Measurements from ENCODE around the gene GATA2.

The GATA2 gene

GRCh38 chr3:128472449-128473179, 20.4 kb downstream of the GATA2 start:
- DNase-seq (ENCODE audit: insufficient read length, low spot score) = no peak
- no peak for FAIRE-seq
- TF ChIP-seq PAX5 (IDR thresholded peaks at IDR 0.05; ENCODE audit: insufficient read depth, low read length, severe bottlenecking) (no peak), SPI1 (IDR thresholded peaks at IDR 0.05; ENCODE audit: low read depth, low read length) (no peak), POU2F2 (IDR thresholded peaks at IDR 0.05; ENCODE audit: low read depth, low read length) (no peak), TAF1 (IDR thresholded peaks at IDR 0.05; ENCODE audit: low read depth, low read length) (no peak), POLR2AphosphoS5 (IDR thresholded peaks at IDR 0.05; ENCODE audit: low read depth, low read length) (no peak), POLR2A (IDR thresholded peaks at IDR 0.05; ENCODE audit: low read depth, low read length) (no peak)

GRCh38 chr3:128471720-128472119, 21.3 kb downstream of the GATA2 start:
- DNase-seq (ENCODE audit: insufficient read length, low spot score) (no peak), FAIRE-seq (no peak)

GRCh38 chr3:128471110-128471509, 21.9 kb downstream of the GATA2 start:
- no peak for FAIRE-seq
- no peak for DNase-seq (ENCODE audit: insufficient read length, low spot score)
- TF ChIP-seq PAX5 (IDR thresholded peaks at IDR 0.05; ENCODE audit: insufficient read depth, low read length, severe bottlenecking) (no peak), SPI1 (IDR thresholded peaks at IDR 0.05; ENCODE audit: low read depth, low read length) (no peak), POLR2AphosphoS5 (IDR thresholded peaks at IDR 0.05; ENCODE audit: low read depth, low read length) (no peak), TAF1 (IDR thresholded peaks at IDR 0.05; ENCODE audit: low read depth, low read length) (no peak), POU2F2 (IDR thresholded peaks at IDR 0.05; ENCODE audit: low read depth, low read length) (no peak), POLR2A (IDR thresholded peaks at IDR 0.05; ENCODE audit: low read depth, low read length) (no peak)

More at GRCh38 chr3:128471720-128472119, 21.3 kb downstream of the GATA2 start:
- no peak for TF ChIP-seq POLR2A (IDR thresholded peaks at IDR 0.05; ENCODE audit: low read depth, low read length)
- no peak for TF ChIP-seq POU2F2 (IDR thresholded peaks at IDR 0.05; ENCODE audit: low read depth, low read length)
- no peak for TF ChIP-seq TAF1 (IDR thresholded peaks at IDR 0.05; ENCODE audit: low read depth, low read length)
- no peak for TF ChIP-seq POLR2AphosphoS5 (IDR thresholded peaks at IDR 0.05; ENCODE audit: low read depth, low read length)

- FAIRE-seq = no peak
- DNase-seq (ENCODE audit: insufficient read length, low spot score) = no peak
- TF ChIP-seq POU2F2 (IDR thresholded peaks at IDR 0.05; ENCODE audit: low read depth, low read length) = no peak
- no peak for TF ChIP-seq POLR2AphosphoS5 (IDR thresholded peaks at IDR 0.05; ENCODE audit: low read depth, low read length)
- no peak for TF ChIP-seq POLR2A (IDR thresholded peaks at IDR 0.05; ENCODE audit: low read depth, low read length)
- TF ChIP-seq TAF1 (IDR thresholded peaks at IDR 0.05; ENCODE audit: low read depth, low read length) = no peak
- no peak for TF ChIP-seq PAX5 (IDR thresholded peaks at IDR 0.05; ENCODE audit: insufficient read depth, low read length, severe bottlenecking)
- no peak for TF ChIP-seq SPI1 (IDR thresholded peaks at IDR 0.05; ENCODE audit: low read depth, low read length)
These were observed 22.7 kb downstream of the GATA2 start for GRCh38 chr3:128470134-128470899.

- TF ChIP-seq TAF1 (IDR thresholded peaks at IDR 0.05; ENCODE audit: low read depth, low read length) = no peak
- TF ChIP-seq POLR2A (IDR thresholded peaks at IDR 0.05; ENCODE audit: low read depth, low read length) = no peak
- TF ChIP-seq SPI1 (IDR thresholded peaks at IDR 0.05; ENCODE audit: low read depth, low read length) = no peak
- no peak for TF ChIP-seq POU2F2 (IDR thresholded peaks at IDR 0.05; ENCODE audit: low read depth, low read length)
- TF ChIP-seq POLR2AphosphoS5 (IDR thresholded peaks at IDR 0.05; ENCODE audit: low read depth, low read length) = no peak
- TF ChIP-seq PAX5 (IDR thresholded peaks at IDR 0.05; ENCODE audit: insufficient read depth, low read length, severe bottlenecking) = no peak
- DNase-seq (ENCODE audit: insufficient read length, low spot score) (no peak), FAIRE-seq (no peak)
These were observed 23.4 kb downstream of the GATA2 start for GRCh38 chr3:128469556-128469955.

GRCh38 chr3:128468791-128469527, 24.0 kb downstream of the GATA2 start:
- FAIRE-seq (no peak), DNase-seq (ENCODE audit: insufficient read length, low spot score) (no peak)
- no peak for TF ChIP-seq SPI1 (IDR thresholded peaks at IDR 0.05; ENCODE audit: low read depth, low read length)
- no peak for TF ChIP-seq PAX5 (IDR thresholded peaks at IDR 0.05; ENCODE audit: insufficient read depth, low read length, severe bottlenecking)
- no peak for TF ChIP-seq POU2F2 (IDR thresholded peaks at IDR 0.05; ENCODE audit: low read depth, low read length)
- no peak for TF ChIP-seq POLR2A (IDR thresholded peaks at IDR 0.05; ENCODE audit: low read depth, low read length)
- TF ChIP-seq TAF1 (IDR thresholded peaks at IDR 0.05; ENCODE audit: low read depth, low read length) = no peak
- no peak for TF ChIP-seq POLR2AphosphoS5 (IDR thresholded peaks at IDR 0.05; ENCODE audit: low read depth, low read length)

- FAIRE-seq (no peak), DNase-seq (ENCODE audit: insufficient read length, low spot score) (no peak)
- TF ChIP-seq TAF1 (IDR thresholded peaks at IDR 0.05; ENCODE audit: low read depth, low read length) = no peak
- no peak for TF ChIP-seq POLR2A (IDR thresholded peaks at IDR 0.05; ENCODE audit: low read depth, low read length)
- TF ChIP-seq PAX5 (IDR thresholded peaks at IDR 0.05; ENCODE audit: insufficient read depth, low read length, severe bottlenecking) = no peak
- no peak for TF ChIP-seq POLR2AphosphoS5 (IDR thresholded peaks at IDR 0.05; ENCODE audit: low read depth, low read length)
- TF ChIP-seq SPI1 (IDR thresholded peaks at IDR 0.05; ENCODE audit: low read depth, low read length) = no peak
- no peak for TF ChIP-seq POU2F2 (IDR thresholded peaks at IDR 0.05; ENCODE audit: low read depth, low read length)
These were observed 24.7 kb downstream of the GATA2 start for GRCh38 chr3:128468285-128468790.

GRCh38 chr3:128466840-128467541, 26.0 kb downstream of the GATA2 start, which contains the start of gene DNAJB8:
DNAJB8 (minus strand) TSS chr3:128466890; CDS start chr3:128463245, 3,645 bp downstream.
- TF ChIP-seq PAX5 (IDR thresholded peaks at IDR 0.05; ENCODE audit: insufficient read depth, low read length, severe bottlenecking) (no peak), SPI1 (IDR thresholded peaks at IDR 0.05; ENCODE audit: low read depth, low read length) (no peak), POLR2AphosphoS5 (IDR thresholded peaks at IDR 0.05; ENCODE audit: low read depth, low read length) (no peak), TAF1 (IDR thresholded peaks at IDR 0.05; ENCODE audit: low read depth, low read length) (no peak), POU2F2 (IDR thresholded peaks at IDR 0.05; ENCODE audit: low read depth, low read length) (no peak)
- FAIRE-seq (no peak), DNase-seq (ENCODE audit: insufficient read length, low spot score) (no peak)

Data from GM12891 (cell line).